ENCODE results near the gene B9D1. TPM values are rescaled to one million over a fixed set of nuclear protein-coding genes. Genes with fewer than 3 reads are reported as not detected.

Gene B9D1
- total RNA-seq, 1 donor from 2014 or later: 9.9 TPM

- TF ChIP-seq CTCF (IDR thresholded peaks at IDR 0.05): no peak
- no peaks in the 10 kb centered on the region for H3K36me3 ChIP-seq
- no peak overlapping the region for H3K27ac ChIP-seq
- no peak overlapping the region for H3K4me3 ChIP-seq
- no peaks in the 10 kb centered on the region for H3K27me3 ChIP-seq
- intact Hi-C loops (cut with DNase I): no loop called here
- no peak for ATAC-seq
- peaks cover 6% of the 10 kb centered on the region for H3K4me1 ChIP-seq
- peak; percentile 48 for DNase-seq
- no peaks in the 10 kb centered on the region for H3K9me3 ChIP-seq
These were observed 28.7 kb downstream of the B9D1 start for GRCh38 chr17:19333736-19334290.

- DNase-seq (peak; percentile 52), ATAC-seq (no peak)
- intact Hi-C loops (cut with DNase I): no loop called here
- Histone ChIP-seq H3K27ac (no peak overlapping the region), H3K4me1 (peaks cover 6% of the 10 kb centered on the region), H3K27me3 (no peaks in the 10 kb centered on the region), H3K9me3 (no peaks in the 10 kb centered on the region), H3K36me3 (no peaks in the 10 kb centered on the region), H3K4me3 (no peak overlapping the region)
- no peak for TF ChIP-seq CTCF (IDR thresholded peaks at IDR 0.05)
These were observed 29.4 kb downstream of the B9D1 start for GRCh38 chr17:19333132-19333440.

GRCh38 chr17:19332371-19333131 is 30.0 kb downstream of the B9D1 start:
- intact Hi-C loops (cut with DNase I): no loop called here
- H3K27ac ChIP-seq: no peak overlapping the region
- H3K36me3 ChIP-seq: no peaks in the 10 kb centered on the region
- DNase-seq (peak; percentile 56), ATAC-seq (no peak)
- H3K4me1 ChIP-seq: peaks cover 4% of the 10 kb centered on the region
- H3K4me3 ChIP-seq: no peak overlapping the region
- no peaks in the 10 kb centered on the region for H3K9me3 ChIP-seq
- H3K27me3 ChIP-seq: no peaks in the 10 kb centered on the region
- no peak for TF ChIP-seq CTCF (IDR thresholded peaks at IDR 0.05)

GRCh38 chr17:19331543-19332245 is 30.8 kb downstream of the B9D1 start:
- no peaks in the 10 kb centered on the region for H3K36me3 ChIP-seq
- H3K4me3 ChIP-seq: no peak overlapping the region
- no peak for TF ChIP-seq CTCF (IDR thresholded peaks at IDR 0.05)
- DNase-seq (peak; percentile 48), ATAC-seq (no peak)
- H3K9me3 ChIP-seq: no peaks in the 10 kb centered on the region
- H3K27me3 ChIP-seq: no peaks in the 10 kb centered on the region
- intact Hi-C loops (cut with DNase I): no loop called here
- no peaks in the 10 kb centered on the region for H3K4me1 ChIP-seq
- no peak overlapping the region for H3K27ac ChIP-seq

- intact Hi-C loops (cut with DNase I): no loop called here
- H3K27ac ChIP-seq: no peak overlapping the region
- TF ChIP-seq CTCF (IDR thresholded peaks at IDR 0.05): no peak
- no peaks in the 10 kb centered on the region for H3K4me1 ChIP-seq
- no peaks in the 10 kb centered on the region for H3K36me3 ChIP-seq
- no peak overlapping the region for H3K4me3 ChIP-seq
- no peaks in the 10 kb centered on the region for H3K27me3 ChIP-seq
- DNase-seq (no peak), ATAC-seq (peak; percentile 36)
- H3K9me3 ChIP-seq: no peaks in the 10 kb centered on the region
These were observed 31.4 kb downstream of the B9D1 start for GRCh38 chr17:19331134-19331533.

Data from upper lobe of right lung (tissue), 1 donor.